NCI-H526 treated with DMSO at 0.1 percent for 48 hours (cell line): ENCODE data around the gene RBMS3.
"Not testable (repeated sequence)": the region's sequence is repeated elsewhere in the genome, so short reads cannot be mapped to it uniquely, and the experiment has no call there.

Source experiments
- DNase-seq: peaks from one replicate; lab custom pipeline; 2025; lab: John Stamatoyannopoulos, UW

The RBMS3 gene

GRCh38 chr3:29312395-29312794 is 31.5 kb downstream of the RBMS3 start:
- no peak for DNase-seq

- DNase-seq = no peak
Observed at GRCh38 chr3:29312960-29313452, 32.1 kb downstream of the RBMS3 start.

GRCh38 chr3:29313981-29314726 is 33.3 kb downstream of the RBMS3 start:
- no peak for DNase-seq

GRCh38 chr3:29314727-29315088 is 33.8 kb downstream of the RBMS3 start:
- no peak for DNase-seq

- DNase-seq = no peak
Observed at GRCh38 chr3:29317659-29318173, 36.8 kb downstream of the RBMS3 start.

GRCh38 chr3:29318251-29318650 is 37.4 kb downstream of the RBMS3 start:
- no peak for DNase-seq

GRCh38 chr3:29319262-29319661 is 38.4 kb downstream of the RBMS3 start:
- DNase-seq = no peak

- DNase-seq = no peak
Observed at GRCh38 chr3:29319798-29320197, 38.9 kb downstream of the RBMS3 start.

GRCh38 chr3:29322586-29322985 is 41.7 kb downstream of the RBMS3 start:
- DNase-seq = no peak

- no peak for DNase-seq
Observed at GRCh38 chr3:29324180-29324651, 43.3 kb downstream of the RBMS3 start.

- DNase-seq = not testable (repeated sequence)
Observed at GRCh38 chr3:29326540-29326939, 45.7 kb downstream of the RBMS3 start.

GRCh38 chr3:29329986-29330890 is 49.4 kb downstream of the RBMS3 start:
- DNase-seq = no peak

GRCh38 chr3:29331035-29331434 is 50.2 kb downstream of the RBMS3 start:
- no peak for DNase-seq

GRCh38 chr3:29331456-29332194 is 50.8 kb downstream of the RBMS3 start:
- no peak for DNase-seq

GRCh38 chr3:29332195-29332637 is 51.3 kb downstream of the RBMS3 start:
- DNase-seq = no peak

GRCh38 chr3:29333576-29333975 is 52.7 kb downstream of the RBMS3 start:
- DNase-seq = peak; percentile 29

GRCh38 chr3:29334706-29335105 is 53.8 kb downstream of the RBMS3 start:
- DNase-seq = peak; percentile 77

GRCh38 chr3:29335438-29335837 is 54.6 kb downstream of the RBMS3 start:
- DNase-seq = peak; percentile 39

GRCh38 chr3:29335943-29336342 is 55.1 kb downstream of the RBMS3 start:
- peak; percentile 17 for DNase-seq

- no peak for DNase-seq
Observed at GRCh38 chr3:29337565-29337964, 56.7 kb downstream of the RBMS3 start.

- peak; percentile 39 for DNase-seq
Observed at GRCh38 chr3:29338377-29338776, 57.5 kb downstream of the RBMS3 start.
